Cardiac muscle cell (in vitro differentiated cells and primary cell): ENCODE data around the gene CSNK1D. TPM values are rescaled to one million over a fixed set of nuclear protein-coding genes. Genes with fewer than 3 reads are reported as not detected.

Source experiments
- DNase-seq, 2 donors: peaks; one replicate each; pipeline versions ENCODE4 v3.0.0 to v3.0.0-alpha.2; 2010 to 2017; ENCODE audit warnings: low read depth in 1 of 2, low spot score in 1 of 2
- H3K27ac ChIP-seq: fragments of 200-600 bp; sonication (generic); 2 replicates; pipeline ENCODE4 v1.5.1; 2016
- H3K27me3 ChIP-seq: fragments of 200-600 bp; sonication (generic); 2 replicates; pipeline ENCODE4 v1.6.0; 2016; ENCODE audit warnings: control low read depth
- H3K36me3 ChIP-seq: fragments of 200-600 bp; sonication (generic); 2 replicates; pipeline ENCODE4 v1.5.1; 2016; ENCODE audit warnings: control low read depth
- H3K4me1 ChIP-seq: fragments of 200-600 bp; sonication (generic); 2 replicates; pipeline ENCODE4 v1.8.1; 2017; ENCODE audit warnings: low read depth, mild to moderate bottlenecking, mixed run types
- H3K4me3 ChIP-seq: fragments of 200-600 bp; sonication (generic); 2 replicates; pipeline ENCODE4 v1.5.1; 2016; ENCODE audit warnings: mild to moderate bottlenecking
- H3K9me3 ChIP-seq: fragments of 200-600 bp; sonication (generic); 2 replicates; pipeline ENCODE4 v1.5.1; 2017; ENCODE audit warnings: low read depth, mild to moderate bottlenecking, control low read depth
- CTCF ChIP-seq: IDR thresholded peaks from 2 replicates; pipeline ENCODE4 v1.5.1; 2012; ENCODE audit warnings: low read depth, mild to moderate bottlenecking, low read length
- polyA plus RNA-seq: library from polyadenylated mRNA; unstranded; fragments of >200 nt; fragmentation: Nextera tagmentation; extraction: Ambion mirVana; gene quantifications from 2 replicates; pipeline ENCODE4 v1.2.1, GENCODE V29; 2016
- total RNA-seq: library from RNA; depleted of rRNA; stranded (reverse); fragments of >200 nt; gene quantifications from 2 replicates; pipeline ENCODE4 v1.2.3, GENCODE V29; 2016

CSNK1D gene
- total and polyA plus RNA-seq, 2 experiments from 2014 or later: 53.1 to 106 TPM

- Histone ChIP-seq H3K9me3 (no peaks in the 10 kb centered on the region), H3K4me3 (peak overlapping the region; percentile 98), H3K4me1 (peaks cover 37% of the 10 kb centered on the region), H3K27me3 (no peaks in the 10 kb centered on the region), H3K36me3 (no peaks in the 10 kb centered on the region), H3K27ac (peak overlapping the region; percentile 82)
- no peak for TF ChIP-seq CTCF
- DNase-seq: peak; percentile 28 to 51
Observed at GRCh38 chr17:82229698-82230608, 43.5 kb downstream of the CSNK1D start.

- Histone ChIP-seq H3K4me3 (peak within 1 kb of the TSS; percentile 98), H3K9me3 (no peaks in the 10 kb centered on the region), H3K27me3 (no peaks in the 10 kb centered on the region), H3K27ac (peak within 1 kb of the TSS; percentile 82), H3K4me1 (peaks cover 30% of the 10 kb centered on the region), H3K36me3 (no peaks in the 10 kb centered on the region)
- peak; percentile 83 to 88 for DNase-seq
- no peak for TF ChIP-seq CTCF
Observed at GRCh38 chr17:82228842-82229697, 44.4 kb downstream of the CSNK1D start, which contains the start of gene SLC16A3. Gene SLC16A3 (plus strand): TSS chr17:82229042. CDS start chr17:82236009, 6,967 bp downstream.

GRCh38 chr17:82228278-82228841 lies 45.1 kb downstream of the CSNK1D start:
- Histone ChIP-seq H3K4me3 (peak overlapping the region; percentile 98), H3K9me3 (no peaks in the 10 kb centered on the region), H3K36me3 (no peaks in the 10 kb centered on the region), H3K27me3 (no peaks in the 10 kb centered on the region), H3K4me1 (peaks cover 27% of the 10 kb centered on the region), H3K27ac (no peak overlapping the region)
- no peak for TF ChIP-seq CTCF
- DNase-seq: peak in 1 of 2 donors; percentile 35

- no peaks in the 10 kb centered on the region for H3K27me3 ChIP-seq
- peak overlapping the region; percentile 98 for H3K4me3 ChIP-seq
- H3K9me3 ChIP-seq: no peaks in the 10 kb centered on the region
- H3K36me3 ChIP-seq: no peaks in the 10 kb centered on the region
- peaks cover 23% of the 10 kb centered on the region for H3K4me1 ChIP-seq
- DNase-seq: no peak
- H3K27ac ChIP-seq: no peak overlapping the region
- TF ChIP-seq CTCF: no peak
Observed at GRCh38 chr17:82227629-82228277, 45.7 kb downstream of the CSNK1D start.
